ENCODE data around the gene PISD. TPM values are rescaled to one million over a fixed set of nuclear protein-coding genes. Genes with fewer than 3 reads are reported as not detected.

Gene PISD
- total RNA-seq, 1 donor from 2014 or later, result 18.1 TPM

GRCh38 chr22:31588970-31589675 is 72.9 kb downstream of the PISD start:
- H3K36me3 ChIP-seq, result no peaks in the 10 kb centered on the region
- H3K27me3 ChIP-seq, result no peaks in the 10 kb centered on the region
- no peak overlapping the region for H3K9ac ChIP-seq
- no peaks in the 10 kb centered on the region for H3K4me1 ChIP-seq
- H2AFZ ChIP-seq (replicated peaks), result no peak overlapping the region
- H3K4me3 ChIP-seq, result no peak overlapping the region
- no peaks in the 10 kb centered on the region for H4K20me1 ChIP-seq (ENCODE audit: low read depth)
- H3K27ac ChIP-seq, result no peak overlapping the region
- H3K4me1 Mint-ChIP-seq, result peaks cover 2% of the 10 kb centered on the region
- no peaks in the 10 kb centered on the region for H3F3A ChIP-seq (ENCODE audit: low read depth)
- H3K79me2 ChIP-seq (ENCODE audit: low read depth), result no peaks in the 10 kb centered on the region
- no peak overlapping the region for H3K4me3 Mint-ChIP-seq
- H3K27me3 Mint-ChIP-seq (ENCODE audit: insufficient read depth, low read depth), result no peaks in the 10 kb centered on the region
- peaks cover 6% of the 10 kb centered on the region for H3K9me3 Mint-ChIP-seq
- no peak overlapping the region for H3K27ac Mint-ChIP-seq
- no peak for DNase-seq (ENCODE audit: low spot score)
- H3K4me2 ChIP-seq, result no peak overlapping the region
- no peaks in the 10 kb centered on the region for H3K9me3 ChIP-seq (ENCODE audit: low read depth)
- peaks cover 33% of the 10 kb centered on the region for H3K36me3 Mint-ChIP-seq
- no peak for TF ChIP-seq EZH2 (IDR thresholded peaks at IDR 0.05)
- no peak for TF ChIP-seq EZH2phosphoT487 (IDR thresholded peaks at IDR 0.05)
- TF ChIP-seq CTCF (IDR thresholded peaks at IDR 0.05), result no peak

- Histone ChIP-seq H3K27ac (no peak overlapping the region), H3K79me2 (ENCODE audit: low read depth) (no peaks in the 10 kb centered on the region), H2AFZ (replicated peaks) (no peak overlapping the region), H3K9me3 (ENCODE audit: low read depth) (no peaks in the 10 kb centered on the region), H3F3A (ENCODE audit: low read depth) (no peaks in the 10 kb centered on the region), H3K27me3 (no peaks in the 10 kb centered on the region), H3K4me2 (no peak overlapping the region), H3K4me1 (no peaks in the 10 kb centered on the region), H4K20me1 (ENCODE audit: low read depth) (no peaks in the 10 kb centered on the region), H3K9ac (no peak overlapping the region), H3K36me3 (no peaks in the 10 kb centered on the region), H3K4me3 (no peak overlapping the region)
- peaks cover 2% of the 10 kb centered on the region for H3K4me1 Mint-ChIP-seq
- no peak overlapping the region for H3K4me3 Mint-ChIP-seq
- peaks cover 2% of the 10 kb centered on the region for H3K9me3 Mint-ChIP-seq
- no peak for DNase-seq (ENCODE audit: low spot score)
- TF ChIP-seq CTCF (IDR thresholded peaks at IDR 0.05) (no peak), EZH2 (IDR thresholded peaks at IDR 0.05) (no peak), EZH2phosphoT487 (IDR thresholded peaks at IDR 0.05) (no peak)
- H3K36me3 Mint-ChIP-seq, result peaks cover 35% of the 10 kb centered on the region
- no peak overlapping the region for H3K27ac Mint-ChIP-seq
- H3K27me3 Mint-ChIP-seq (ENCODE audit: insufficient read depth, low read depth), result no peaks in the 10 kb centered on the region
These were observed 75.7 kb downstream of the PISD start for GRCh38 chr22:31586137-31586920.

- no peaks in the 10 kb centered on the region for H3K9me3 Mint-ChIP-seq
- no peak overlapping the region for H3K27ac Mint-ChIP-seq
- Histone ChIP-seq H3F3A (ENCODE audit: low read depth) (no peaks in the 10 kb centered on the region), H4K20me1 (ENCODE audit: low read depth) (no peaks in the 10 kb centered on the region), H3K4me1 (no peaks in the 10 kb centered on the region), H3K27me3 (no peaks in the 10 kb centered on the region), H3K36me3 (no peaks in the 10 kb centered on the region), H3K9me3 (ENCODE audit: low read depth) (no peaks in the 10 kb centered on the region), H3K27ac (no peak overlapping the region), H3K4me3 (no peak overlapping the region), H3K79me2 (ENCODE audit: low read depth) (no peaks in the 10 kb centered on the region), H3K4me2 (no peak overlapping the region), H2AFZ (replicated peaks) (no peak overlapping the region), H3K9ac (no peak overlapping the region)
- no peak for TF ChIP-seq EZH2 (IDR thresholded peaks at IDR 0.05)
- no peak for TF ChIP-seq CTCF (IDR thresholded peaks at IDR 0.05)
- no peak for TF ChIP-seq EZH2phosphoT487 (IDR thresholded peaks at IDR 0.05)
- no peaks in the 10 kb centered on the region for H3K4me1 Mint-ChIP-seq
- H3K27me3 Mint-ChIP-seq (ENCODE audit: insufficient read depth, low read depth), result no peaks in the 10 kb centered on the region
- H3K36me3 Mint-ChIP-seq, result peaks cover 33% of the 10 kb centered on the region
- no peak for DNase-seq (ENCODE audit: low spot score)
- no peak overlapping the region for H3K4me3 Mint-ChIP-seq
These were observed 76.7 kb downstream of the PISD start for GRCh38 chr22:31585161-31585859.

Data from neural progenitor cell (in vitro differentiated cells).